Esophagus squamous epithelium (tissue), 4 donors: ENCODE measurements around the gene HDDC3.

Experiments
- POLR2A ChIP-seq, 4 donors: fragments of 450-650 bp; IDR thresholded peaks; one replicate each; pipeline ENCODE4 v1.6.1; 2017; ENCODE audit warnings: antibody characterized with exemption in 4 of 4, mild to moderate bottlenecking in 4 of 4, moderate library complexity in 3 of 4
- TF ChIP-seq, protein P1 (sequence below), 6 experiments: fragments of 450-650 bp in 4 of 6; fragments of 200-600 bp in 2 of 6; sonication (generic) in 2 of 6; IDR thresholded peaks; one replicate each; pipeline ENCODE4 v1.5.1; 2016 to 2019; ENCODE audit warnings: antibody characterized with exemption in 6 of 6, mild to moderate bottlenecking in 4 of 6, moderate library complexity in 4 of 6

DNA sequence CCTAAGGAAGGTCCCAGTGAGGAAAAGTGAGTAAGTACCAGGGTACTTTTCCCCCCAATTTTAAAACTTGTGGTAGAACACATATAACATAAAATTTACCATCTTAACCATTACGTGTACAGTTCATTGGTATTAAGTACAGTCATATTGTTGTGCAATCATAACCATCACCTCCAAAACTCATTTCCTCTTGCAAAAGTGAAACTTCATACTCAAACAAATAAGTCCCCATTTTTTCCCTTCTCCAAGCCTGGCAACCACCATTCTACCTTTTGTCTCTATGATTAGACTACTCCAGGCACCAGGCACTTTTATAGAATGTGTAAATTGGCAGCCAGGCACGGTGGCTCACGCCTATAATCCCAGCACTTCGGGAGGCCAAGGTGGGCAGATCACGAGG is 49.8 kb upstream of the HDDC3 start:
- no peak for TF ChIP-seq POLR2A (IDR thresholded peaks at IDR 0.05)
- TF ChIP-seq, protein P1, sequence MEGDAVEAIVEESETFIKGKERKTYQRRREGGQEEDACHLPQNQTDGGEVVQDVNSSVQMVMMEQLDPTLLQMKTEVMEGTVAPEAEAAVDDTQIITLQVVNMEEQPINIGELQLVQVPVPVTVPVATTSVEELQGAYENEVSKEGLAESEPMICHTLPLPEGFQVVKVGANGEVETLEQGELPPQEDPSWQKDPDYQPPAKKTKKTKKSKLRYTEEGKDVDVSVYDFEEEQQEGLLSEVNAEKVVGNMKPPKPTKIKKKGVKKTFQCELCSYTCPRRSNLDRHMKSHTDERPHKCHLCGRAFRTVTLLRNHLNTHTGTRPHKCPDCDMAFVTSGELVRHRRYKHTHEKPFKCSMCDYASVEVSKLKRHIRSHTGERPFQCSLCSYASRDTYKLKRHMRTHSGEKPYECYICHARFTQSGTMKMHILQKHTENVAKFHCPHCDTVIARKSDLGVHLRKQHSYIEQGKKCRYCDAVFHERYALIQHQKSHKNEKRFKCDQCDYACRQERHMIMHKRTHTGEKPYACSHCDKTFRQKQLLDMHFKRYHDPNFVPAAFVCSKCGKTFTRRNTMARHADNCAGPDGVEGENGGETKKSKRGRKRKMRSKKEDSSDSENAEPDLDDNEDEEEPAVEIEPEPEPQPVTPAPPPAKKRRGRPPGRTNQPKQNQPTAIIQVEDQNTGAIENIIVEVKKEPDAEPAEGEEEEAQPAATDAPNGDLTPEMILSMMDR (IDR thresholded peaks at IDR 0.05), result no peak
